KOPT-K1 (cell line): ENCODE results near the gene SERTAD1.
A peak's percentile ranks its signal among the peaks of the same experiment; 100 is the strongest.
"Not testable (repeated sequence)": the region's sequence is repeated elsewhere in the genome, so short reads cannot be mapped to it uniquely, and the experiment has no call there.

ENCODE experiments used
- H3K27ac ChIP-seq: fragments of 200-600 bp; sonication (generic); 2 replicates; pipeline ENCODE4 v1.5.1; 2016; ENCODE audit warnings: antibody characterized with exemption, mild to moderate bottlenecking, low read depth, low read length; ENCODE audit not compliant: poor library complexity, severe bottlenecking
- H3K36me3 ChIP-seq: fragments of 200-600 bp; sonication (generic); 2 replicates; pipeline ENCODE4 v1.5.1; 2017; ENCODE audit warnings: antibody characterized with exemption, mild to moderate bottlenecking, low read length, moderate library complexity; ENCODE audit not compliant: insufficient read depth
- H3K9me3 ChIP-seq: fragments of 200-600 bp; sonication (generic); 2 replicates; pipeline ENCODE4 v1.5.1; 2017; ENCODE audit warnings: antibody characterized with exemption, low read length, mild to moderate bottlenecking; ENCODE audit not compliant: insufficient read depth, poor library complexity, severe bottlenecking

SERTAD1 gene, protein sequence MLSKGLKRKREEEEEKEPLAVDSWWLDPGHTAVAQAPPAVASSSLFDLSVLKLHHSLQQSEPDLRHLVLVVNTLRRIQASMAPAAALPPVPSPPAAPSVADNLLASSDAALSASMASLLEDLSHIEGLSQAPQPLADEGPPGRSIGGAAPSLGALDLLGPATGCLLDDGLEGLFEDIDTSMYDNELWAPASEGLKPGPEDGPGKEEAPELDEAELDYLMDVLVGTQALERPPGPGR

DNA sequence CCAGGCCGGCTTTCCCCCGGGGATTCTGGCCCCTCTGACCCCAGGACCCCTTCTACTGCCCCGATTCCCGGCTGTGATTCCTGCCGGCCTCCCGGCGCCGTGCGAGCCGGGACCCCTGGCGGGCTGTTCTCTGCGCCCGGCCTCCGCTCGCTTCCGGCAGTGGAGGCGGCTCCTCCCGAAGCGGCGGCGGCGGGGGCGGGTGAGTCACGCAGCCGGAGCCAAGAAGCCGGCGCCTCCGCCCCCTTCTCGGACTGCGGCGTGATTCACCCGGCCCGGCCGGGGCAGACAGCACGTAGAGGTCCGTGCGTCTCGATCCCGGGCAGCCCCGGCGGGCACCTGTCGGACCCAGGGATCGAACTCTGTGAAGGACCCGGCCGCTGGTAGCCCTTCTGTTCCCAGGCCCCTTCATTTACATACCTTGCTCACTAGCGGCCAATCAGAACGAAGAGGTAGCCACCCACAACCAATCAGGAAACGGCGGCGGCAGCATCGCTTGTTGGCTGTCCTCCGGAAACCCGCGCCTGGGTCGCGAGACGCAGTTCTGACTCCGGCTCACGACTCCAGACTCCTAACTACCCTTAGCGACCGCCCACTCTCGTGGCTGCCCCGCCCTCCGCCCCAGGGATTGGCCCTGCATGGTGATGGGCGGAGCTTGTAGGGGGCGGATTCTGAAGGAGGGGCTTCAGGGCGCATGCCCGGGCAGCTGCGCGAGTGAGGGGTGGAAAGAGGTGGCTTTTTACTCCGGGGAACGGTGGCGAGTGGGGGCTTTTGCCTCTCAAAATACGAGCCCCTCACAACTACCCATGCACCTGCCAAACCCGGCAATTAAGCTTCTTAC lies at the start of gene SERTAD1:
Gene SERTAD1, minus strand, starts transcription at position 543 of the 838 bp plus-strand sequence. CDS start 2,446 bp downstream, outside the sequence.
- Histone ChIP-seq H3K27ac (peak within 1 kb of the TSS; percentile 79), H3K9me3 (no peaks in the 10 kb centered on the region), H3K36me3 (no peaks in the 10 kb centered on the region)

DNA sequence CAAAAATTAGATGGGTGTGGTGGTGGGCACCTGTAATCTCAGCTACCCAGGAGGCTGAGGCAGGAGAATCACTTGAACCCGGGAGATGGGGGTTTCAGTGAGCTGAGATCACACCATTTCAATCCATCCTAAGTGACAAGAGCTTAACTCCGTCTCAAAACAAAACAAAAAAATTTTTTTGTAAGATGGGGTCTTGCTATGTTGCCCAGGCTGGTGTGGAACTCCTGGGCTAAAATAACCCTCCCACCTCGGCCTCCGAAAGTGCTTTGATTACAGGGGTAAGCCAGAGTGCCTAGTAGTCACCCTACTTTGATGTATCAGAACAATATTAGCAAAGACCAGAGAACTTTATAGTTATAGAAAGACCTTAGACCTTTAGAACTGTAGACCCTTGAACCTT lies 48.9 kb upstream of the SERTAD1 start:
- Histone ChIP-seq H3K36me3 (no peaks in the 10 kb centered on the region), H3K27ac (no peak overlapping the region), H3K9me3 (no peaks in the 10 kb centered on the region)

DNA sequence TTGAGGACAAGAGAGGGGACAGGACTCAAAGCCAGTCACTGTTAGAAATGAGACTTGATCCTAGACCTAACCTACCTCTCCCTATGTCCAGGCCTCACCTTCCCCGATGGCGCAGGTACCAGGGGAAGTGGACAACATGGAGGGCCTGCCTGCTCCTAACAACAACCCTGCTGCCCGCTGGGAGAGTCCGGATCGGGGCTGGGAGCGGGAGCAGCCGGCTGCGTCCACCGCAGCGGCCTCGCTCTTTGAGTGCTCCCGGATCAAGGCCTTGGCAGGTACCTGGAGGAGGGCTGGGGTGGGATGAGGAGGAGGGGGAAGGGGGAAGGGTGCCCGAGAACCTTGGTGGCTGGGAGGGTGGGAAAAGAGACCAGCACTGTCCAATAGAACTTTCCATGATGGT lies 46.7 kb upstream of the SERTAD1 start:
- Histone ChIP-seq H3K9me3 (no peaks in the 10 kb centered on the region), H3K36me3 (no peaks in the 10 kb centered on the region), H3K27ac (no peak overlapping the region)

DNA sequence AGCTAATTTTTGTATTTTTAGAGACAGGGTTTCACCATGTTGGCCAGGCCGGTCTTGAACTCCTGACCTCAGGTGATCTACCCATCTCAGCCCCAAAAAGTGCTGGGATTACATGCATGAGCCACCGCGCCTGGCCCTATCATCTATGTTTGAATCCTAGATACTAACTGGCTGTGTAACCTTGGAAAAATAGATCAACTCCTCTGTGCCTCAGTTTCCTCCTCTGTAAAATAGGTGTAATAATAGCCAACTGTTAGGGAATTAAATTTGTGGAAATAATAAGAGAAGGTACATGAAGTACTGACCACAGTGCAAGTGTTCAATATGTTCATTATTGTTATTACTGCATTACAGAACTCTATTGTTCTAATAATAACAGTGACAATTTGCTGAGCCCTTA lies 45.3 kb upstream of the SERTAD1 start:
- Histone ChIP-seq H3K27ac (no peak overlapping the region), H3K9me3 (no peaks in the 10 kb centered on the region), H3K36me3 (no peaks in the 10 kb centered on the region)

DNA sequence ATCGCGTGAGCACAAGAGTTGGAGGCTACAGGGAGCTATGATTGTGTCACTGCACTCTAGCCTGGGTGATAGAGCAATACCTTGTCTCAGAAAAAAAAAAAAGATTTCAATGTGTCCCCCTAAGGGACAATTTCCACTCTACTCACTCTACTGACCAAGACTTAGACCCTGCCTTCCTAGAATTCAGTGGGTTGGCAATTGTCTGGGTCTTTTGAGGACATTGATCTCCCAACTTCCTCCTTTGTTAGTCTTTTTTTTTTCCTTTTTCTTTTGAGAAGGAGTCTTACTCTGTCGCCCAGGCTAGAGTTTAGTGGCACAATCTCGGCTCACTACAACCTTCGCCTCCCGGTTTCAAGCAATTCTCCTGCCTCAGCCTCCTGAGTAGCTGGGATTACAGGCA lies 43.2 kb upstream of the SERTAD1 start:
- no peaks in the 10 kb centered on the region for H3K36me3 ChIP-seq
- no peaks in the 10 kb centered on the region for H3K9me3 ChIP-seq

DNA sequence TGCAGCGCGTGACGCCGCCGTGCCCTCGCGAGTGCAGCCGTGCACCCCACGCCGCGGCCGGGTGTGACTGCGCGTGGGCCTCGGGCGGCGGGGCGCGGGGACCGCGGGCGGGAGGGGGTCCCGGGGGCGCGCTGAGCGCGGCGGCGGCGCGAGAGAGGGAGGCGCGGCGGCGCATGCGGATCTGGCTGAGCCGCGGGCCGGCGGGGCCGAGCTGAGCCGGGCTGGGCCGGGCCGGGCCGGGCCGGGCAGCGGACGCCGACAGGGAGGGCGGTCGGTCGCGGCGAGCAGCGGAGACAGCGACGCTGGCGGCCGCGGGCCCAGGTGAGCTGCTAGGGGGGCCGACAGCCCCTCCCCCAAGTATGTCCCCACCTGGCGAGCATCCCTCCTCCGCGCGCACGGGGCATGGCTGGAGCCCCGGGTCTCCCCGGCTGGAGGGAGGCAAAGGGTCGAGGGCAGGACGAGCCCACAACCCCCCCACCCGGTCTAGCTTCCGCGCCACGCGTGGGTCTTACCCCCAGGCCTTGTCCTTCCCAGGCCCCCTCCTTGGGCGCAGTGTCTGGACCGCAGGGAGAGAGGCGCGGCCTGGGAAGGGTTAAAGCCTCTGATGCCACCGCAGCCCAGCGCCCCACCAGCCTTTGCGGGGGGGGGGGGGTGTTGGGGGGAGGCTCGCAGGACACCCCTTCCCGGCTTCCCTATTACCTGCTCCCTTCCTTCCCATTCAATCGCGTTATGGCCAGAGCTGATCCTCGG lies 41.4 kb upstream of the SERTAD1 start, which contains the start of gene SPTBN4:
Gene SPTBN4, plus strand, starts transcription at position 17 of the 750 bp plus-strand sequence. CDS start 5,621 bp downstream, outside the sequence.
- Histone ChIP-seq H3K9me3 (no peaks in the 10 kb centered on the region), H3K36me3 (no peaks in the 10 kb centered on the region), H3K27ac (no peak within 1 kb of the TSS)

More for the DNA sequence above, 43.2 kb upstream of the SERTAD1 start:
- H3K27ac ChIP-seq = no peak overlapping the region

DNA sequence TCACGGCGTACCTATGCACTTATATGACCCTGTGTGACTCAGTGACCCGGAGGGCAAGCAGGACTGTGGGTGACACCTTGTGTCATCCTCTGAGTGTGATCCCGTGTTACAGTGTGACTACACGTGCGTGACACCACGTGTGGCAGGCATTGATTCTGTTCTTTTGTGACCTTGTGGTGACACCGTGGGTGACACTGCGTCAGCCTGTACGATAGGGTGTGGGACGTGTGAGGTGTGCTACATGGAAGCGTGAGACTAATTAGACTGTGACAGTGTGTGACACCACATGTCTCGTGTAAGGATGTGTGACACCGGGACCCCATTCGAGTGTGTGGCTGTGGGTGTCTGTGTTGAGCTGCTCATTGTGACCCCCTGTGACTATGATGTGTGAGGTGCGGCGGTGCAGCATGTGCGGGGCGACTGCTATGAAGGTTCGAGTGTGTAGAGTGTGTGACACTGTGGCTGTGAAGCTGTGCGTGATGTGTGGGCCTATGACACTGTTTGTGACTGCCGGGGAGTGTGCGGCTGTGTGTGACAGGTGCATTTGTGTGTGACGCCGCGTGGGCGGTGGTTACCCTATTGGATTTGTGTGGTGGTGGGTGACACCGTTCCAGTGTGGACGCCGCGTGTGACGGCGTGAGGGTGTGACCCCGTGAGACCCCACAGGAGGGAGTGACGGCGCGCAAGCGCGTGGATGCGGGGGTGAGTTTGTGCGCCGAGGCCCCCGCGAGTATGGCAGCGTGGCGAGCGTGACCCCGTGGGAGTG lies 40.6 kb upstream of the SERTAD1 start:
- Histone ChIP-seq H3K36me3 (no peaks in the 10 kb centered on the region), H3K9me3 (no peaks in the 10 kb centered on the region), H3K27ac (no peak overlapping the region)

DNA sequence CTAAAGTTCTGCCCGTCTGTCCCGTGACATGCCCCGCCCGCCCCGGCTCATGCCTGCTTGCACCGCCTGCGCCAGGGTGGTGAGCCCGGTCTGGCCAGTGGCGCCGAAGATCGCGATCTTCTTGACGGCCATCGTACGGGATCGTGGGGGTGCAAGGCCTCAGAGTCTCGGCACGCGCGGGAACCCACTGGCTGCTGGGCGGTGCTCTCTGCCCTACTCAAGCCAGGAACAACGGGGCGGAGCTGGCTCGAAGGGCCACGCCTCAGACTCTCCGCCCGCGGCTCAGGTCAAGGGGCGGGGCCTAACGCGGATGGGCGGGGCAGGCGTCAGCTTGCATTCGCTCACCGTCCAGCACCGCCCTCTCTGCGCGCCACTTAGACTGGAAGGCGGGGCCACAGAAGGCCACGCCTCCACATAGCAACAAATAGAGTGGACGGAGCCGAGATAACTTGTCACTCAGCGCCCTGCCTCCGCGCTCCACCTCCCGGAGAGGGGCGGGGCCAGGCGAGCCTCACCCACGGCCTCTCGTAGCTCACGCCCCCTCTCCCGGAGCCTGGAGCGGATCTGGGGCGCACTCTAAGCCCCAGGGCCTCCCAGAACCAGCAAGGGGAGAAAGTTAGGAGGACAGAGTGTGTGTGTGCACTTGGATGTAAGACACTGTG lies 39.9 kb upstream of the SERTAD1 start, which contains the start of gene BLVRB:
Gene BLVRB, minus strand, starts transcription at position 189 of the 662 bp plus-strand sequence. Its CDS starts 57 bp downstream, at position 132.
- Histone ChIP-seq H3K27ac (peak within 1 kb of the TSS; percentile 26), H3K36me3 (no peaks in the 10 kb centered on the region), H3K9me3 (no peaks in the 10 kb centered on the region)

DNA sequence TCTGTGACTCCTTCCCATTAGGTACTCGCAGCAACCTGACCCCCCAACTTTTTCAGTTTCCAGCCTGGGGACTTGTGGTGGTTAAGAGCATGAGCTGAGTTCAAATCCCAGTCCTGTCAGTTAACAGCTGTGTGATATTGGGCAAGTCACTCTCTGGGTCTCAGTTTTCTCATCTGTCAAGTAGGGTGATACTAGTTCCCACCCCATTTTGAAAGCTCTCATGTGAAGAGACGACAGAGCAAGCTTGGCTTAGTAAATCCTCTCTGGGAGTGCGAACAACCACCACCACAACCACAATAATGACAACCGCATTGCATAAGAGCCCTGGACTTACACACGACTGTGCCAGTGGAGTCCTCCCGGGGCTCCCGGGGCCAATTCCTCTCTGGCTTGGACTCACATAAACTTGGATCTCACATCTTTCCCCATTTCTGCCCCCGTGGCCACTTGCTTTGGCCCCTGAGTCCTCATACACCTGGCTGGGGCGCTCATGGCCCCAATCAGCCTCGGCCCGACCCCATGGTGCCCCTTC lies 39.3 kb upstream of the SERTAD1 start:
- Histone ChIP-seq H3K27ac (peak overlapping the region; percentile 26), H3K36me3 (no peaks in the 10 kb centered on the region)

DNA sequence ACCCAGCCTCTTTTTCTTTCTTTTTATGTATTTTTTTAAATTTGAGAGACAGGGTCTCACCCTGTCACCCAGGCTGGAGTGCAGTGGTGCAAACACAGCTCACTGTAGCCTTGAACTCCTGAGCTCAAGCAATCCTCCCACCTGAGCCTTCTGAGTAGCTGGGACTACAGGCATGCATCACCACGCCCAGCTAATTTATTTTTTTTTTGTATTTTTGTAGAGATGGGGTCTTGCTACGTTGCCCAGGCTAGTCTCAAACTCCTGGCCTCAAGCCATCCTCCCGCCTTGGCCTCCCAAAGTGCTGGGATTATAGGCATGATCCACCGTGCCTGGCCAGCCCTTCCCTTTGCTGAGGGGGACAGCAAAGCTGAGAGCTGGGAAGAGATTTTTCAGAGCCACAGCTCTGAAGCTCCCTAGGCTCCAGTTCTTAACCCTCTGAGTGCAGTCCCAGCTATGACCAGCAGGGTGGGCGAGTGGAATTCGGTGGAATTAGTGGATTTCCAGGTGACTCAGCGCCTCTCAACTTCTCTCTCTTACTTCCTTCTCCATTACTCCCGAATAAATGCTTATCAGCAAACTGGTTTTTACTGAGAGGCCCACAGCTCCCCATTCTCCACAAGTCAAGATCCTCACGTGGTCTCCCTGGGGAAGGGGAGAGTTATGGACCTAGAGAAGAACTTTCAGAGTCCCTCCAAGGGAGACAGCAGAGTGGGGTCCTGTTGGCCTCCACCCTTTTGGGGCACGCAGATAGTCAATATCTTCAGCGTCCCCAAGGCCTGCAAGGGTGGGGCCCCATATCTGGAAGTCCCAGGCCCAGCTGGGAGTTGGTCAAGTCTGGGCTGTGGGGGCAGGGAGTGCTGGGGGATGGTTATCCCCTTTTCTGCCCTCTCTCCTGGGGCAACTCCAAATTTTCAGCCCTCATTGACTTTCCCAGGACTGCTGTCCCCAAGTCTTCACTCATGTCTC lies 38.5 kb upstream of the SERTAD1 start:
- Histone ChIP-seq H3K27ac (no peak overlapping the region), H3K9me3 (no peaks in the 10 kb centered on the region)

More for the DNA sequence above, 39.3 kb upstream of the SERTAD1 start:
- no peaks in the 10 kb centered on the region for H3K9me3 ChIP-seq

DNA sequence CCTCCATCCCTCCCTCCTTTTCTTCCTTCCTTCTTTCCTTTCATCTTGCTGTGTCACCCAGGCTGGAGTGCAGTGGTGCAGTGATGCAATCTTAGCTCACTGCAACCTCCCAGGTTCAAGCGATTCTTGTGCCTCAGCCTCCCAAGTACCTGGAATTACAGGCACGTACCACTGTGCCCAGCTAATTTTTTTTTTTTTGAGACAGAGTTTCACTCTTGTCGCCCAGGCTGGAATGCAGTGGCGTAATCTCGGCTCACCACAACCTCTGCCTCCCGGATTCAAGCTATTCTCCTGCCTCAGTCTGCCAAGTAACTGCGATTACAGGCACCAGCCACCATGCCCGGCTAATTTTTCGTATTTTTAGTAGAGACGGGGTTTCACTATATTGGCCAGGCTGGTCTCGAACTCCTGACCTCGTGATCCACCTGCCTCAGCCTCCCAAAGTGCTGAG lies 37.8 kb upstream of the SERTAD1 start:
- not testable (repeated sequence) for H3K27ac ChIP-seq, H3K9me3 ChIP-seq, H3K36me3 ChIP-seq

More for the DNA sequence above, 38.5 kb upstream of the SERTAD1 start:
- H3K36me3 ChIP-seq = no peaks in the 10 kb centered on the region

DNA sequence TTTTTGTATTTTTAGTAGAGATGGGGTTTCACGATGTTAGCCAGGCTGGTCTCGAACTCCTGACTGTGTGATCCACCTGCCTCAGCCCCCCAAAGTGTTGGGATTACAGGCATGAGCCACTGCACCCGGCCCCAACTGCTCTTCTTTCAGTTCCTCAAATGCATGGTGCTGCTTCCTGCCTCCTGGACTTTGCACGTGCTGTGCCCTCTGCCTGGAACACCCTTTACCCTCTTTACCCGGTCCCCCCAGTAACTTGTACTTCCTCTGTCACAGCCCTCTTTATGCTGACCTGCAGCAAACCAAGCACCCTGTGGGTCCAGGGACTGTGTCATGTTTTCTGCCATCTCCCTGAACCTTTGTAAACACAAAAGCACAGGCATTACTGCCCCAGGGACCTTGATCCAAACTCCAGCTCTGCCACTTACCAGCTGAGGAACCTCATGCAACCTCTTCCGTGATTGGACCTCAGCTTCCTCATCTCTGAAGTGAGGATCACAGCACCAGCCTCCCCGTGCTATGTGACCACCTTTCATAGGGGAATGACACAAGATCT lies 36.0 kb upstream of the SERTAD1 start:
- Histone ChIP-seq H3K9me3 (no peaks in the 10 kb centered on the region), H3K36me3 (no peaks in the 10 kb centered on the region), H3K27ac (no peak overlapping the region)

DNA sequence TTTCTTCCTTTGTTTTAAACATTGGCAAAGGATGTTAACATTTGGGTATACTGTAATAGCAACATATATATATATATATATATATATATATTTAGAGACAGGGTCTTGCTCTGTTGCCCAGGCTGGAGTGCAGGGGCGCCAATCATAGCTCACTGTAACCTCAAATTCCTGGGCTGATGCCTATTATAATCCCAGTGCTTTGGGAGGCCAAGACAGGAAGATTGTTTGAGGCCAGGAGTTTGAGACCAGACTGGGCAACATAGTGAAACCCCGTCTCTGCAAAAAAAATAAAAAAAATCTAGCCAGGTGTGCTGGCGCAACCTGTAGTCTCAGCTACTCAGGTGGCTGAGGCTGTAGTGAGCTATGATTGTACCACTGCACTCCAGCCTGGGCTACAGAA lies 34.4 kb upstream of the SERTAD1 start:
- Histone ChIP-seq H3K36me3 (no peaks in the 10 kb centered on the region), H3K9me3 (no peaks in the 10 kb centered on the region), H3K27ac (no peak overlapping the region)
